H1 (cell line): Measurements from ENCODE around the gene OR2A14. TPM values are rescaled to one million over a fixed set of nuclear protein-coding genes. Genes with fewer than 3 reads are reported as not detected.

ENCODE experiments used
- CTCF ChIA-PET: fragments of 300-600 bp; sonication (Branson Sonifier 250); formaldehyde crosslinking; loops from one replicate; lab custom pipeline; 2021; ENCODE audit not compliant: partially characterized antibody; lab: Charles Lee
- POLR2A ChIA-PET: fragments of 300-600 bp; sonication (Branson Sonifier 250); formaldehyde crosslinking; loops from one replicate; lab custom pipeline; 2021; ENCODE audit warnings: inconsistent platforms; ENCODE audit not compliant: partially characterized antibody; lab: Charles Lee
- DNase-seq, 2 experiments: peaks; one replicate each; pipeline versions ENCODE4 v3.0.0 to v3.0.0-alpha.2; 2010 to 2022; ENCODE audit warnings: low spot score in 2 of 2, low read depth in 1 of 2, mixed read lengths in 1 of 2
- FAIRE-seq: peaks from 2 replicates; lab custom pipeline; 2011; peaks lifted over from hg19 to GRCh38; lab: Jason Lieb, UNC
- H2AFZ ChIP-seq: 2 replicates; pipeline ENCODE4 v1.8.1; 2012; ENCODE audit warnings: low read length, inconsistent platforms
- H2AK5ac ChIP-seq: 2 replicates; pipeline ENCODE4 v1.6.1; 2013; ENCODE audit warnings: low read depth, low read length
- H2BK120ac ChIP-seq: replicated peaks from 2 replicates; pipeline ENCODE3; 2013; ENCODE audit warnings: low read depth, low read length, inconsistent platforms
- H2BK12ac ChIP-seq: 2 replicates; pipeline ENCODE4 v1.6.1; 2013; ENCODE audit warnings: low read depth, low read length
- H2BK15ac ChIP-seq: 2 replicates; pipeline ENCODE4 v1.6.1; 2013; ENCODE audit warnings: low read length
- H2BK20ac ChIP-seq: 2 replicates; pipeline ENCODE4 v1.6.1; 2013; ENCODE audit warnings: low read length
- H2BK5ac ChIP-seq: 2 replicates; pipeline ENCODE4 v1.6.1; 2013; ENCODE audit warnings: low read depth, low read length
- H3K14ac ChIP-seq: 2 replicates; pipeline ENCODE4 v1.6.1; 2013; ENCODE audit warnings: inconsistent platforms; ENCODE audit not compliant: insufficient read length
- H3K18ac ChIP-seq: 2 replicates; pipeline ENCODE4 v1.6.1; 2013; ENCODE audit warnings: low read length; ENCODE audit errors: extremely low read depth
- H3K23ac ChIP-seq: 2 replicates; pipeline ENCODE4 v1.6.1; 2013; ENCODE audit warnings: inconsistent platforms; ENCODE audit not compliant: insufficient read length
- H3K23me2 ChIP-seq: 2 replicates; pipeline ENCODE4 v1.6.1; 2013; ENCODE audit warnings: low read depth, low read length
- H3K27ac ChIP-seq: 2 replicates; pipeline ENCODE4 v1.6.1; 2011; ENCODE audit warnings: low read depth, low read length, inconsistent platforms
- H3K27me3 ChIP-seq, 4 experiments: replicated peaks in 1 of 4; 1 replicate in 1 of 4; 2 replicates in 3 of 4; pipeline versions ENCODE4 v1.6.1 to v1.8.1; 2011 to 2013; ENCODE audit warnings: low read length in 3 of 4, mild to moderate bottlenecking in 3 of 4, inconsistent platforms in 2 of 4, mixed read lengths in 2 of 4, moderate library complexity in 1 of 4; ENCODE audit not compliant: control insufficient read depth in 3 of 4, insufficient read depth in 3 of 4; ENCODE audit errors: extremely low read depth in 1 of 4
- H3K36me3 ChIP-seq, 4 experiments: 2 replicates each; pipeline versions ENCODE4 v1.6.1 to v1.8.1; 2011 to 2013; ENCODE audit warnings: mild to moderate bottlenecking in 4 of 4, low read length in 3 of 4, moderate library complexity in 2 of 4, control low read depth in 1 of 4, inconsistent platforms in 1 of 4; ENCODE audit not compliant: insufficient read depth in 4 of 4, control insufficient read depth in 2 of 4
- H3K4ac ChIP-seq: replicated peaks from 2 replicates; pipeline ENCODE3; 2013; ENCODE audit warnings: low read length, low read depth, mixed read lengths, inconsistent platforms; ENCODE audit not compliant: insufficient read length
- H3K4me1 ChIP-seq, 4 experiments: replicated peaks in 1 of 4; 1 replicate in 1 of 4; 2 replicates in 3 of 4; pipeline versions ENCODE4 v1.6.1 to v1.8.1; 2011 to 2013; ENCODE audit warnings: low read length in 3 of 4, inconsistent platforms in 2 of 4, mixed read lengths in 1 of 4; ENCODE audit not compliant: insufficient read depth in 4 of 4, control insufficient read depth in 3 of 4
- H3K4me2 ChIP-seq, 2 experiments: 2 replicates each; pipeline versions ENCODE4 v1.6.1 to v1.8.1; 2011 to 2013; ENCODE audit warnings: low read depth in 2 of 2, low read length in 2 of 2, control low read depth in 1 of 2, inconsistent platforms in 1 of 2, mild to moderate bottlenecking in 1 of 2; ENCODE audit not compliant: insufficient read depth in 1 of 2
- H3K4me3 ChIP-seq, 4 experiments: fragments of 200-600, 300-600 bp in 1 of 4; sonication (generic), shearing (Covaris generic), sonication (Bioruptor Twin) in 1 of 4; 2 replicates each; pipeline versions ENCODE4 v1.5.1 to v1.8.1; 2011 to 2016; ENCODE audit warnings: low read length in 4 of 4, low read depth in 3 of 4, control low read depth in 2 of 4, inconsistent platforms in 2 of 4, mild to moderate bottlenecking in 2 of 4, mixed read lengths in 1 of 4, moderate library complexity in 1 of 4; ENCODE audit not compliant: insufficient read depth in 2 of 4; ENCODE audit errors: extremely low read depth in 1 of 4
- H3K56ac ChIP-seq: replicated peaks from 2 replicates; pipeline ENCODE3; 2013; ENCODE audit warnings: low read depth, mild to moderate bottlenecking, mixed read lengths, low read length, inconsistent platforms; ENCODE audit not compliant: insufficient read length
- H3K79me1 ChIP-seq: 2 replicates; pipeline ENCODE4 v1.6.1; 2013; ENCODE audit warnings: low read depth, low read length, control low read depth
- H3K79me2 ChIP-seq, 2 experiments: 2 replicates each; pipeline versions ENCODE4 v1.6.1 to v1.8.1; 2012 to 2013; ENCODE audit warnings: low read length in 2 of 2, mild to moderate bottlenecking in 2 of 2, inconsistent platforms in 1 of 2; ENCODE audit not compliant: insufficient read depth in 2 of 2, control insufficient read depth in 1 of 2
- H3K9ac ChIP-seq, 4 experiments: replicated peaks in 1 of 4; 1 replicate in 1 of 4; 2 replicates in 3 of 4; pipeline versions ENCODE4 v1.6.1 to v1.8.1; 2011 to 2013; ENCODE audit warnings: low read depth in 3 of 4, low read length in 3 of 4, control low read depth in 2 of 4, mild to moderate bottlenecking in 2 of 4, moderate library complexity in 2 of 4, inconsistent platforms in 1 of 4; ENCODE audit errors: extremely low read depth in 1 of 4
- H3K9me3 ChIP-seq, 2 experiments: 2 replicates each; pipeline versions ENCODE4 v1.6.1 to v1.8.1; 2012 to 2013; ENCODE audit warnings: mild to moderate bottlenecking in 2 of 2, moderate library complexity in 2 of 2, control low read depth in 1 of 2, inconsistent platforms in 1 of 2, low read depth in 1 of 2, low read length in 1 of 2, mixed read lengths in 1 of 2; ENCODE audit not compliant: insufficient read depth in 2 of 2
- H4K20me1 ChIP-seq, 2 experiments: replicated peaks in 1 of 2; 2 replicates each; pipeline versions ENCODE3 to v1.8.1; 2011 to 2013; ENCODE audit warnings: inconsistent platforms in 2 of 2, low read length in 2 of 2, mild to moderate bottlenecking in 1 of 2; ENCODE audit not compliant: insufficient read depth in 2 of 2, control insufficient read depth in 1 of 2
- H4K5ac ChIP-seq: 2 replicates; pipeline ENCODE4 v1.6.1; 2013; ENCODE audit warnings: low read length, low read depth, mixed read lengths, inconsistent platforms; ENCODE audit not compliant: insufficient read length
- H4K8ac ChIP-seq: 2 replicates; pipeline ENCODE4 v1.8.0; 2013; ENCODE audit warnings: mild to moderate bottlenecking, moderate library complexity, low read length, inconsistent platforms; ENCODE audit not compliant: insufficient read depth; ENCODE audit errors: extremely low read depth
- H4K91ac ChIP-seq: replicated peaks from 2 replicates; pipeline ENCODE3; 2013; ENCODE audit warnings: low read length, mixed read lengths, inconsistent platforms; ENCODE audit not compliant: insufficient read length
- ASH2L ChIP-seq: fragments of 200-600, 300-600 bp; sonication (generic); IDR thresholded peaks from one replicate; pipeline ENCODE4 v1.7.1; 2017; ENCODE audit warnings: low read length
- ATF2 ChIP-seq: IDR thresholded peaks from 2 replicates; pipeline ENCODE4 v1.6.1; 2012; ENCODE audit warnings: low read length, inconsistent platforms
- BACH1 ChIP-seq: IDR thresholded peaks from 2 replicates; pipeline ENCODE4 v1.6.1; 2012; ENCODE audit warnings: low read length, improper control_type of control experiment
- CHD2 ChIP-seq: IDR thresholded peaks from 2 replicates; pipeline ENCODE4 v1.6.1; 2012; ENCODE audit warnings: low read length, improper control_type of control experiment
- EZH2 ChIP-seq: fragments of 200-600 bp; sonication (generic); IDR thresholded peaks from 2 replicates; pipeline ENCODE4 v1.7.1; 2012; ENCODE audit warnings: low read depth, mild to moderate bottlenecking, moderate library complexity, low read length, inconsistent platforms; ENCODE audit not compliant: severe bottlenecking
- JUND ChIP-seq: IDR thresholded peaks from 2 replicates; pipeline ENCODE4 v1.6.1; 2011; ENCODE audit warnings: mild to moderate bottlenecking, improper control_type of control experiment, low read length
- NANOG ChIP-seq: IDR thresholded peaks from 2 replicates; pipeline ENCODE4 v1.6.1; 2011; ENCODE audit warnings: low read length, low read depth, mild to moderate bottlenecking, inconsistent platforms; ENCODE audit not compliant: insufficient read depth, poor library complexity, severe bottlenecking
- POLR2A ChIP-seq, 2 experiments: IDR thresholded peaks; 1 replicate in 1 of 2; 2 replicates in 1 of 2; pipeline ENCODE4 v1.6.1; 2011; ENCODE audit warnings: low read depth in 2 of 2, low read length in 2 of 2, mild to moderate bottlenecking in 2 of 2; ENCODE audit errors: control extremely low read depth in 1 of 2
- SAP30 ChIP-seq: fragments of 300-600 bp; sonication (generic); IDR thresholded peaks from 2 replicates; pipeline ENCODE4 v1.7.1; 2012; ENCODE audit warnings: low read length, moderate library complexity, mild to moderate bottlenecking, inconsistent platforms; ENCODE audit not compliant: insufficient read depth, insufficient replicate concordance
- TBP ChIP-seq: IDR thresholded peaks from 2 replicates; pipeline ENCODE4 v1.6.1; 2011; ENCODE audit warnings: low read depth, low read length, improper control_type of control experiment
- YY1 ChIP-seq: IDR thresholded peaks from 2 replicates; pipeline ENCODE4 v1.6.1; 2011; ENCODE audit warnings: low read depth, mild to moderate bottlenecking, low read length
- WGBS, 2 experiments: shearing (Covaris generic) in 1 of 2; methylation state at CpG; one replicate each; pipeline versions ENCODE4 v1.1.6 to v1.1.7; 2013 to 2015; ENCODE audit warnings: low lambda C conversion rate in 2 of 2, mixed read lengths in 2 of 2, inconsistent platforms in 1 of 2, low coverage in 1 of 2, missing lambda C conversion rate in 1 of 2; ENCODE audit not compliant: insufficient replicate concordance in 2 of 2, insufficient coverage in 1 of 2, insufficient read length in 1 of 2; ENCODE audit errors: extremely low coverage in 1 of 2, missing lambda C conversion rate in 1 of 2; 5-methylcytosine and 5-hydroxymethylcytosine counted together
- polyA plus RNA-seq, 7 experiments: library from polyadenylated mRNA; depleted of rRNA in 3 of 7; stranded (reverse) in 5 of 7; unstranded in 2 of 7; fragments of >200 nt in 5 of 7; fragments of 200-250 nt in 2 of 7; gene quantifications; 1 replicate in 5 of 7; 2 replicates in 1 of 7; 4 replicates in 1 of 7; pipeline versions ENCODE4 v1.2.1 to v1.2.3, GENCODE V29; 2011 to 2013; ENCODE audit warnings: missing spikeins in 2 of 7, mixed read lengths in 2 of 7
- total RNA-seq: library from RNA; stranded (reverse); fragmentation: NEBNext Ultra II Directional; extraction: Animal tissue kit (Norgen Biotek cat#: 25700); gene quantifications from 2 replicates; pipeline ENCODE4 v1.2.1, GENCODE V29; 2021

OR2A14 gene
- total and polyA plus RNA-seq, 2 of the 8 experiments (the other 6 are each of a cell fraction or from before 2014, with no cell fraction given) = not detected

- H3K14ac ChIP-seq = no peak overlapping the region
- H2AFZ ChIP-seq = no peak overlapping the region
- H3K4me1 ChIP-seq = no peaks in the 10 kb centered on the region
- no peak overlapping the region for H3K18ac ChIP-seq
- H3K79me1 ChIP-seq = no peaks in the 10 kb centered on the region
- H4K8ac ChIP-seq = no peak overlapping the region
- no peak overlapping the region for H2BK5ac ChIP-seq
- no peak overlapping the region for H2BK120ac ChIP-seq
- H3K4me2 ChIP-seq = no peak overlapping the region
- no peak overlapping the region for H3K4me3 ChIP-seq
- no peak overlapping the region for H4K91ac ChIP-seq
- 82% methylated on average over 2 of the region's 2 CpGs; no CpG with 5 or more reads in 1 of the 2 experiments for whole genome bisulfite sequencing, 2 experiments
- H3K27me3 ChIP-seq = no peaks in the 10 kb centered on the region
- H3K4ac ChIP-seq = no peak overlapping the region
- no peak overlapping the region for H3K9ac ChIP-seq
- no peaks in the 10 kb centered on the region for H3K23me2 ChIP-seq
- no peaks in the 10 kb centered on the region for H3K79me2 ChIP-seq
- no peak overlapping the region for H3K23ac ChIP-seq
- H2BK15ac ChIP-seq = no peak overlapping the region
- no peak overlapping the region for H2BK12ac ChIP-seq
- FAIRE-seq = no peak
- ChIA-PET CTCF (interaction anchor here (0.6 kb wide), 1 partner anchor 128 kb away, joined by 3 read pairs; no protein-coding TSS in a partner anchor), POLR2A (no interaction called here)
- H2AK5ac ChIP-seq = no peak overlapping the region
- peaks cover 5 to 12% of the 10 kb centered on the region in 2 experiments; a peak in 3 of 4 replicates for H3K9me3 ChIP-seq
- no peak overlapping the region for H3K27ac ChIP-seq
- no peak overlapping the region for H4K5ac ChIP-seq
- no peaks in the 10 kb centered on the region for H3K36me3 ChIP-seq
- no peaks in the 10 kb centered on the region for H4K20me1 ChIP-seq
- no peak overlapping the region for H2BK20ac ChIP-seq
- DNase-seq = no peak
- H3K56ac ChIP-seq = no peak overlapping the region
- TF ChIP-seq SAP30 (no peak), ATF2 (no peak), YY1 (no peak), CHD2 (no peak), NANOG (no peak), ASH2L (no peak), POLR2A (IDR thresholded peaks at IDR 0.05; ENCODE audit: control extremely low read depth in 1 of 2, low read depth in 2 of 2, low read length in 2 of 2) (no peak), BACH1 (no peak), TBP (no peak), EZH2 (no peak), JUND (no peak)
- TF ChIP-seq, all 59 proteins: peak for 0
Observed at GRCh38 chr7:144148224-144148827, 25.4 kb downstream of the OR2A14 start.
